Right atrium auricular region (tissue), 2 donors: Measurements from ENCODE around the gene VOPP1. TPM values are rescaled to one million over a fixed set of nuclear protein-coding genes. Genes with fewer than 3 reads are reported as not detected.

Experiments
- DNase-seq: peaks from one replicate; pipeline ENCODE4 v3.0.0-alpha.2; 2019; ENCODE audit warnings: low spot score
- H3K27ac ChIP-seq, 2 donors: fragments of 200-600 bp; sonication (generic); 1 replicate in 1 of 2; 2 replicates in 1 of 2; pipeline ENCODE4 v1.5.1; 2016 to 2019
- H3K27me3 ChIP-seq, 2 donors: fragments of 200-600 bp; sonication (generic); one replicate each; pipeline versions ENCODE4 v1.5.1 to v1.6.0; 2017 to 2019
- H3K36me3 ChIP-seq: fragments of 200-600 bp; sonication (generic); one replicate; pipeline ENCODE4 v1.5.1; 2016
- H3K4me1 ChIP-seq, 2 donors: fragments of 200-600 bp; sonication (generic); one replicate each; pipeline versions ENCODE4 v1.5.1 to v1.6.0; 2017 to 2019
- H3K4me3 ChIP-seq, 2 donors: fragments of 200-600 bp; sonication (generic); 1 replicate in 1 of 2; 2 replicates in 1 of 2; pipeline ENCODE4 v1.5.1; 2017 to 2019; ENCODE audit warnings: mild to moderate bottlenecking in 1 of 2, moderate library complexity in 1 of 2
- H3K9me3 ChIP-seq, 2 donors: fragments of 200-600 bp; sonication (generic); one replicate each; pipeline ENCODE4 v1.5.1; 2019
- total RNA-seq, 2 donors: library from RNA; depleted of rRNA; stranded (reverse); fragments of >200 nt; gene quantifications; one replicate each; pipeline ENCODE4 v1.1.0, GENCODE V29; 2016
- TF ChIP-seq, protein P1 (sequence below), 2 donors: fragments of 200-600 bp; sonication (generic); IDR thresholded peaks; one replicate each; pipeline ENCODE4 v1.5.1; 2019; ENCODE audit warnings: antibody characterized with exemption in 2 of 2

VOPP1 gene
- total RNA-seq, 2 donors from 2014 or later: 21.4 to 24.1 TPM

DNA sequence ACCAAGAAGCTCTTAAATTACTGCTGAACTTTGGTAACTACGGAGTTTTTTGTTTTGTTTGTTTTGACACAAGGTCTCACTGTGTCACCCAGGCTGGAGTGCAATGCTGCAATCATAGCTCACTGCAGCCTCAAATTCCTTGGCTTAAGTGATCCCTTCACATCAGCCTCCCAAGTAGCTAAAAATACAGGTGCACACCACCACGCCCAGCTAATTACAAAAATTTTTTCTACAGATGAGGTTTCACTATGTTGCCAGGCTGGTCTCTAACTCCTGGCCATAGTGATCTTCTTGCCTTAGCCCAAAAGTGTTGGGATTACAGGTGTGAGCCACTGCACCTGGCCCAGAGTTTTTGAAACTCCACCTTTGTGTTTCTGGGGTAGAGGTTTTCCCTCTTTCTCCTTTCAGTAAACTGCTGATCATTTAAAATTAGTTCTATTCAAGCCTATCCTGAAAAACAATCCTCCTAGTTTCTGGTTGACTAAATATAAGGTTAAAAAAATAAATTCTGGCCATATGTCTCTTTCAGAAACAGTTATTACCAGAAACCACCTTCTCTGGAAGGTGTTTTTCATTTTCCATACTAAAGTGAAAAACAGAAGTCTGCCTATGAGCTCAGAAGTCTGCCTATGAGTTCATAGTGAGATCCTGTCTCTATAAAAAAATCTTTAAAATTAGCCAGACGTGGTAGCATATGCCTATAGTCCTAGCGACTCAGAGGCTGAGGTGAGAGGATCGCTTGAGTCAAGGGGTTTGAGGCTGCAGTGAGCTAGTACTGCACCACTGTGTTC, 63.9 kb downstream of the VOPP1 start:
- Histone ChIP-seq H3K27ac (no peak overlapping the region), H3K36me3 (no peaks in the 10 kb centered on the region), H3K27me3 (no peaks in the 10 kb centered on the region), H3K4me3 (no peak overlapping the region), H3K4me1 (peaks cover 0 to 14% of the 10 kb centered on the region in 2 donors), H3K9me3 (no peaks in the 10 kb centered on the region)
- no peak for DNase-seq
- TF ChIP-seq, protein P1, sequence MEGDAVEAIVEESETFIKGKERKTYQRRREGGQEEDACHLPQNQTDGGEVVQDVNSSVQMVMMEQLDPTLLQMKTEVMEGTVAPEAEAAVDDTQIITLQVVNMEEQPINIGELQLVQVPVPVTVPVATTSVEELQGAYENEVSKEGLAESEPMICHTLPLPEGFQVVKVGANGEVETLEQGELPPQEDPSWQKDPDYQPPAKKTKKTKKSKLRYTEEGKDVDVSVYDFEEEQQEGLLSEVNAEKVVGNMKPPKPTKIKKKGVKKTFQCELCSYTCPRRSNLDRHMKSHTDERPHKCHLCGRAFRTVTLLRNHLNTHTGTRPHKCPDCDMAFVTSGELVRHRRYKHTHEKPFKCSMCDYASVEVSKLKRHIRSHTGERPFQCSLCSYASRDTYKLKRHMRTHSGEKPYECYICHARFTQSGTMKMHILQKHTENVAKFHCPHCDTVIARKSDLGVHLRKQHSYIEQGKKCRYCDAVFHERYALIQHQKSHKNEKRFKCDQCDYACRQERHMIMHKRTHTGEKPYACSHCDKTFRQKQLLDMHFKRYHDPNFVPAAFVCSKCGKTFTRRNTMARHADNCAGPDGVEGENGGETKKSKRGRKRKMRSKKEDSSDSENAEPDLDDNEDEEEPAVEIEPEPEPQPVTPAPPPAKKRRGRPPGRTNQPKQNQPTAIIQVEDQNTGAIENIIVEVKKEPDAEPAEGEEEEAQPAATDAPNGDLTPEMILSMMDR (IDR thresholded peaks at IDR 0.05): no peak

DNA sequence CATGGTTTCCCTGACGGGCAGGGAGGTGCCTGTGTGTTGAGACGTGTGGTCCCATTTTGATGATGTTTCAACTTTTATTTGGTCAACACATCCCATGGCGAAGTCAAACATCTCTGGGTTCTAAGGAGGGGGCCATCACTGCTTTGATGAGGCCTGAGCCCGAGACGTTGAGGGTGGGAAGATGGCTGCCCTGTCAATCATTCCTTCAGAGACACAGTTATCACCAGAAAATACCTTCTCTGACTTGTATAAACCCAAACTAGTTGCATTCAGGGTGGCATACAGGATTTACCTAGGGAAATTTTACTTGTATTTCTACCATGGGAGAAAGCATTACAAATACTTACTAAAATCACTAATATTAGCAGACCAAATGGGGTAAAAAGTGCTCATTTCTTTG, 64.6 kb downstream of the VOPP1 start:
- Histone ChIP-seq H3K9me3 (no peaks in the 10 kb centered on the region), H3K27me3 (no peaks in the 10 kb centered on the region), H3K4me3 (no peak overlapping the region), H3K27ac (no peak overlapping the region), H3K36me3 (no peaks in the 10 kb centered on the region), H3K4me1 (peaks cover 0 to 15% of the 10 kb centered on the region in 2 donors)
- DNase-seq: no peak
- TF ChIP-seq, protein P1 (IDR thresholded peaks at IDR 0.05): no peak

DNA sequence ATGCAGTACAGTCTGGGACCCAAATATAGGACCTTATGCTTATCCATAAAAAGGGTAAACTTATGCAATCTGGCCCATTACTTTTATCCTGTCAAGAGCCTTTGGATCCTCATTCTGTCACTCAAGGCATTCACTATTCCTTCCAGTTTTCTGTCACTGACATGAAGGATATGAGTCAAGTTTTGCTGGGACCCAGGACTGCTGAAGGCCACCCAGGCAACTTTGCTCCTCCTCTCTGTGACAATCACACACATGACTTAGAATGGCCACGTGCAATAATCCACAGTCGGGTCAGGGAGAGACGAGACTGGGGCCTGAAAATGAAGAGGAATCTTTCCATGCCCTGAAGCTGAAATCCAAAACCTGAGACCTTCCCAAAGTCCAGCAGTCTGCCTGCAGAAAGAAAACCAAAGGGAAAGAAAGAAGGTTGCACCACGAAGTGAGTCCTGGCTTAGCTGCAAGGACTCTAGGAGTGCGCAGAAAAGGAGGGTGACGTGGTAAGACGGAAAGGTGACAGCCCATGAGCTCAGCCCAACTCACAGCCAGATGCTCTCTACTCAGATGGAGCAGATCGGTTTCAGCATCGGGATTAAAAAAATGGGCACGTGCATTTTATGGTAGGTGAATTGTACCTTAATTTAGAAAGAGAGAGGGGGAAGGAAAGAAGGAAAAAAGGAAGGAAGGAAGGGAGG, 67.2 kb downstream of the VOPP1 start:
- no peaks in the 10 kb centered on the region for H3K36me3 ChIP-seq
- TF ChIP-seq, protein P1 (IDR thresholded peaks at IDR 0.05): no peak
- peaks cover 0 to 41% of the 10 kb centered on the region in 2 donors for H3K4me1 ChIP-seq
- DNase-seq: no peak
- no peaks in the 10 kb centered on the region for H3K9me3 ChIP-seq
- H3K4me3 ChIP-seq: no peak overlapping the region
- no peaks in the 10 kb centered on the region for H3K27me3 ChIP-seq
- H3K27ac ChIP-seq: no peak overlapping the region

DNA sequence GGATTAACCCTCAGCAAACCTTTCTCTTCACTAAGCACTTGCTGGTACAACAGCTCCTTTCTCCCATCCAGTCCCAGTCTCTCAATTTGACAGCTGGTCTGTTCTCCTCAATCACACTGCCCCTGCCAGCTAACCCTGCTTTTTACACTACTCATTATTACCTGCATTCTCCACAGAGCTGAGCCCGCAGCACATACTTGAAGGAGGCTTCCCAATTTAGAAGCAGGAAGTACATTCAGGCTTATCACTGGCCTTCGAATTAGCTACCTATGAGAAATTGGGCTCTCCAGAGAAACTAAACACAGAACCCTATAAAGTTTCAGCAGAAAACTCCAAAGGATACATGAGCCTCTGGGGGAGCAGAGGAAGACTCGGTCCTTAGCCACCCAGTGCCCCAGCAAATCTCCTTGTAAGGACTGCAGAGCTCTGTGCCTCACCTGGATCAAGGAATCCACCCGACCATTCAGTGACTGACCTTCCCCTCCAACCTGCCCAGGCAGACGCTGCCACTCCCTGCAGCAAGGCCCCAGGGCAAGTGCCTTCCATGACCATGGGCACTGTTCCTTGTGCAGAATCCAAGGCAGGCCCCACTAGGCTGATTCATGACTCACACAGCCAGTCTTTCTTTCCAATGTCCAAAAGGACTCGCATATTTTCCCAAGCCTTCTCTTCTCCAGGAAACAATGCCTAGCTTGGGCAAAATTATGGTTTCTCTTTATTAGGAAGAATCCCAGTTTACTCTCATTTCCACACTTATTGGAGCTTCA, 68.0 kb downstream of the VOPP1 start:
- Histone ChIP-seq H3K9me3 (no peaks in the 10 kb centered on the region), H3K27ac (no peak overlapping the region), H3K36me3 (no peaks in the 10 kb centered on the region), H3K4me3 (no peak overlapping the region), H3K4me1 (peaks cover 0 to 50% of the 10 kb centered on the region in 2 donors), H3K27me3 (no peaks in the 10 kb centered on the region)
- TF ChIP-seq, protein P1 (IDR thresholded peaks at IDR 0.05): no peak
- DNase-seq: no peak

DNA sequence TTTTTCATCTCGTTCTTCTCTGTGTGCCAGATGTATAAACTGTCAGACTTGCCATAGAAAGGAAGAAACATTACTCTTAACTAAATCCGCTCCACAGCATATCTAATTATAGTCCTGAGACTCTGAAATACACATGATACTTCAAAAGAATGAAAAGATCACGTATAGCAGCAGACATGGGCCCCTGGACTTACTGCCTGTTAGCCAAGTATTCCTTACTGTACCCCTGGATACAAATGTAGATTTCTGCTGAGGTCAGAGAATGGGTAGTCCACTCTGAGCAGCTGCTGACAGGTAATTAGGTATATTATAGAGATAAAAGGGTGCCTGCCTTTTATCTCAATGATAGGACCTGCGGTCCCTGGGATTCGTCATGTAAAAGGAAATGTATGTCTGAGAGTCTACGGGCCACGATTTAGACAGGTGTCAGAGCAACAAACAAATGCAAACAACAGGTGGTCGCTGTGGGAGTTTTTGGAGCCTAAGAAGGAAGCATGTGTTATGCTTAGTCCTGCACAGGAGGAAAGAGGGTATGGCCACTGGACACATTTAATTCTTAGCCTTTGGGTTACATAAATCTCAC, 69.4 kb downstream of the VOPP1 start:
- DNase-seq: no peak
- Histone ChIP-seq H3K4me3 (no peak overlapping the region), H3K27ac (no peak overlapping the region), H3K27me3 (no peaks in the 10 kb centered on the region), H3K36me3 (no peaks in the 10 kb centered on the region), H3K9me3 (no peaks in the 10 kb centered on the region), H3K4me1 (peaks cover 0 to 50% of the 10 kb centered on the region in 2 donors)
- TF ChIP-seq, protein P1 (IDR thresholded peaks at IDR 0.05): no peak
